H1 (cell line): ENCODE data around the gene CTAG1A. TPM values are rescaled to one million over a fixed set of nuclear protein-coding genes. Genes with fewer than 3 reads are reported as not detected.

ENCODE experiments used
- CTCF ChIA-PET: fragments of 300-600 bp; sonication (Branson Sonifier 250); formaldehyde crosslinking; loops from one replicate; lab custom pipeline; 2021; ENCODE audit not compliant: partially characterized antibody; lab: Charles Lee
- POLR2A ChIA-PET: fragments of 300-600 bp; sonication (Branson Sonifier 250); formaldehyde crosslinking; loops from one replicate; lab custom pipeline; 2021; ENCODE audit warnings: inconsistent platforms; ENCODE audit not compliant: partially characterized antibody; lab: Charles Lee
- DNase-seq, 2 experiments: peaks; one replicate each; pipeline versions ENCODE4 v3.0.0 to v3.0.0-alpha.2; 2010 to 2022; ENCODE audit warnings: low spot score in 2 of 2, low read depth in 1 of 2, mixed read lengths in 1 of 2
- FAIRE-seq: peaks from 2 replicates; lab custom pipeline; 2011; peaks lifted over from hg19 to GRCh38; lab: Jason Lieb, UNC
- H2AFZ ChIP-seq: 2 replicates; pipeline ENCODE4 v1.8.1; 2012; ENCODE audit warnings: low read length, inconsistent platforms
- H2AK5ac ChIP-seq: 2 replicates; pipeline ENCODE4 v1.6.1; 2013; ENCODE audit warnings: low read depth, low read length
- H2BK120ac ChIP-seq: replicated peaks from 2 replicates; pipeline ENCODE3; 2013; ENCODE audit warnings: low read depth, low read length, inconsistent platforms
- H2BK12ac ChIP-seq: 2 replicates; pipeline ENCODE4 v1.6.1; 2013; ENCODE audit warnings: low read depth, low read length
- H2BK15ac ChIP-seq: 2 replicates; pipeline ENCODE4 v1.6.1; 2013; ENCODE audit warnings: low read length
- H2BK20ac ChIP-seq: 2 replicates; pipeline ENCODE4 v1.6.1; 2013; ENCODE audit warnings: low read length
- H2BK5ac ChIP-seq: 2 replicates; pipeline ENCODE4 v1.6.1; 2013; ENCODE audit warnings: low read depth, low read length
- H3K14ac ChIP-seq: 2 replicates; pipeline ENCODE4 v1.6.1; 2013; ENCODE audit warnings: inconsistent platforms; ENCODE audit not compliant: insufficient read length
- H3K18ac ChIP-seq: 2 replicates; pipeline ENCODE4 v1.6.1; 2013; ENCODE audit warnings: low read length; ENCODE audit errors: extremely low read depth
- H3K23ac ChIP-seq: 2 replicates; pipeline ENCODE4 v1.6.1; 2013; ENCODE audit warnings: inconsistent platforms; ENCODE audit not compliant: insufficient read length
- H3K23me2 ChIP-seq: 2 replicates; pipeline ENCODE4 v1.6.1; 2013; ENCODE audit warnings: low read depth, low read length
- H3K27ac ChIP-seq: 2 replicates; pipeline ENCODE4 v1.6.1; 2011; ENCODE audit warnings: low read depth, low read length, inconsistent platforms
- H3K27me3 ChIP-seq, 4 experiments: replicated peaks in 1 of 4; 1 replicate in 1 of 4; 2 replicates in 3 of 4; pipeline versions ENCODE4 v1.6.1 to v1.8.1; 2011 to 2013; ENCODE audit warnings: low read length in 3 of 4, mild to moderate bottlenecking in 3 of 4, inconsistent platforms in 2 of 4, mixed read lengths in 2 of 4, moderate library complexity in 1 of 4; ENCODE audit not compliant: control insufficient read depth in 3 of 4, insufficient read depth in 3 of 4; ENCODE audit errors: extremely low read depth in 1 of 4
- H3K36me3 ChIP-seq, 4 experiments: 2 replicates each; pipeline versions ENCODE4 v1.6.1 to v1.8.1; 2011 to 2013; ENCODE audit warnings: mild to moderate bottlenecking in 4 of 4, low read length in 3 of 4, moderate library complexity in 2 of 4, control low read depth in 1 of 4, inconsistent platforms in 1 of 4; ENCODE audit not compliant: insufficient read depth in 4 of 4, control insufficient read depth in 2 of 4
- H3K4ac ChIP-seq: replicated peaks from 2 replicates; pipeline ENCODE3; 2013; ENCODE audit warnings: low read length, low read depth, mixed read lengths, inconsistent platforms; ENCODE audit not compliant: insufficient read length
- H3K4me1 ChIP-seq, 4 experiments: replicated peaks in 1 of 4; 1 replicate in 1 of 4; 2 replicates in 3 of 4; pipeline versions ENCODE4 v1.6.1 to v1.8.1; 2011 to 2013; ENCODE audit warnings: low read length in 3 of 4, inconsistent platforms in 2 of 4, mixed read lengths in 1 of 4; ENCODE audit not compliant: insufficient read depth in 4 of 4, control insufficient read depth in 3 of 4
- H3K4me2 ChIP-seq, 2 experiments: 2 replicates each; pipeline versions ENCODE4 v1.6.1 to v1.8.1; 2011 to 2013; ENCODE audit warnings: low read depth in 2 of 2, low read length in 2 of 2, control low read depth in 1 of 2, inconsistent platforms in 1 of 2, mild to moderate bottlenecking in 1 of 2; ENCODE audit not compliant: insufficient read depth in 1 of 2
- H3K4me3 ChIP-seq, 4 experiments: fragments of 200-600, 300-600 bp in 1 of 4; sonication (generic), shearing (Covaris generic), sonication (Bioruptor Twin) in 1 of 4; 2 replicates each; pipeline versions ENCODE4 v1.5.1 to v1.8.1; 2011 to 2016; ENCODE audit warnings: low read length in 4 of 4, low read depth in 3 of 4, control low read depth in 2 of 4, inconsistent platforms in 2 of 4, mild to moderate bottlenecking in 2 of 4, mixed read lengths in 1 of 4, moderate library complexity in 1 of 4; ENCODE audit not compliant: insufficient read depth in 2 of 4; ENCODE audit errors: extremely low read depth in 1 of 4
- H3K56ac ChIP-seq: replicated peaks from 2 replicates; pipeline ENCODE3; 2013; ENCODE audit warnings: low read depth, mild to moderate bottlenecking, mixed read lengths, low read length, inconsistent platforms; ENCODE audit not compliant: insufficient read length
- H3K79me1 ChIP-seq: 2 replicates; pipeline ENCODE4 v1.6.1; 2013; ENCODE audit warnings: low read depth, low read length, control low read depth
- H3K79me2 ChIP-seq, 2 experiments: 2 replicates each; pipeline versions ENCODE4 v1.6.1 to v1.8.1; 2012 to 2013; ENCODE audit warnings: low read length in 2 of 2, mild to moderate bottlenecking in 2 of 2, inconsistent platforms in 1 of 2; ENCODE audit not compliant: insufficient read depth in 2 of 2, control insufficient read depth in 1 of 2
- H3K9ac ChIP-seq, 4 experiments: replicated peaks in 1 of 4; 1 replicate in 1 of 4; 2 replicates in 3 of 4; pipeline versions ENCODE4 v1.6.1 to v1.8.1; 2011 to 2013; ENCODE audit warnings: low read depth in 3 of 4, low read length in 3 of 4, control low read depth in 2 of 4, mild to moderate bottlenecking in 2 of 4, moderate library complexity in 2 of 4, inconsistent platforms in 1 of 4; ENCODE audit errors: extremely low read depth in 1 of 4
- H3K9me3 ChIP-seq, 2 experiments: 2 replicates each; pipeline versions ENCODE4 v1.6.1 to v1.8.1; 2012 to 2013; ENCODE audit warnings: mild to moderate bottlenecking in 2 of 2, moderate library complexity in 2 of 2, control low read depth in 1 of 2, inconsistent platforms in 1 of 2, low read depth in 1 of 2, low read length in 1 of 2, mixed read lengths in 1 of 2; ENCODE audit not compliant: insufficient read depth in 2 of 2
- H4K20me1 ChIP-seq, 2 experiments: replicated peaks in 1 of 2; 2 replicates each; pipeline versions ENCODE3 to v1.8.1; 2011 to 2013; ENCODE audit warnings: inconsistent platforms in 2 of 2, low read length in 2 of 2, mild to moderate bottlenecking in 1 of 2; ENCODE audit not compliant: insufficient read depth in 2 of 2, control insufficient read depth in 1 of 2
- H4K5ac ChIP-seq: 2 replicates; pipeline ENCODE4 v1.6.1; 2013; ENCODE audit warnings: low read length, low read depth, mixed read lengths, inconsistent platforms; ENCODE audit not compliant: insufficient read length
- H4K8ac ChIP-seq: 2 replicates; pipeline ENCODE4 v1.8.0; 2013; ENCODE audit warnings: mild to moderate bottlenecking, moderate library complexity, low read length, inconsistent platforms; ENCODE audit not compliant: insufficient read depth; ENCODE audit errors: extremely low read depth
- H4K91ac ChIP-seq: replicated peaks from 2 replicates; pipeline ENCODE3; 2013; ENCODE audit warnings: low read length, mixed read lengths, inconsistent platforms; ENCODE audit not compliant: insufficient read length
- BACH1 ChIP-seq: IDR thresholded peaks from 2 replicates; pipeline ENCODE4 v1.6.1; 2012; ENCODE audit warnings: low read length, improper control_type of control experiment
- CHD2 ChIP-seq: IDR thresholded peaks from 2 replicates; pipeline ENCODE4 v1.6.1; 2012; ENCODE audit warnings: low read length, improper control_type of control experiment
- EGR1 ChIP-seq: IDR thresholded peaks from 2 replicates; pipeline ENCODE4 v1.6.1; 2011; ENCODE audit warnings: low read depth, low read length, borderline replicate concordance
- KDM1A ChIP-seq: fragments of 200-600, 300-600 bp; sonication (generic); IDR thresholded peaks from 2 replicates; pipeline ENCODE4 v1.7.1; 2016; ENCODE audit warnings: mild to moderate bottlenecking, low read length, borderline replicate concordance
- KDM4A ChIP-seq: IDR thresholded peaks from one replicate; pipeline ENCODE4 v1.7.1; 2012; ENCODE audit warnings: low read depth, mild to moderate bottlenecking, moderate library complexity, low read length, inconsistent platforms; ENCODE audit not compliant: severe bottlenecking
- POLR2AphosphoS5 ChIP-seq: IDR thresholded peaks from 2 replicates; pipeline ENCODE4 v1.6.1; 2011; ENCODE audit warnings: low read depth, low read length
- TAF1 ChIP-seq: IDR thresholded peaks from 2 replicates; pipeline ENCODE4 v1.6.1; 2011; ENCODE audit warnings: mild to moderate bottlenecking, low read depth, low read length
- TBP ChIP-seq: IDR thresholded peaks from 2 replicates; pipeline ENCODE4 v1.6.1; 2011; ENCODE audit warnings: low read depth, low read length, improper control_type of control experiment
- YY1 ChIP-seq: IDR thresholded peaks from 2 replicates; pipeline ENCODE4 v1.6.1; 2011; ENCODE audit warnings: low read depth, mild to moderate bottlenecking, low read length
- WGBS, 2 experiments: shearing (Covaris generic) in 1 of 2; methylation state at CpG; one replicate each; pipeline versions ENCODE4 v1.1.6 to v1.1.7; 2013 to 2015; ENCODE audit warnings: low lambda C conversion rate in 2 of 2, mixed read lengths in 2 of 2, inconsistent platforms in 1 of 2, low coverage in 1 of 2, missing lambda C conversion rate in 1 of 2; ENCODE audit not compliant: insufficient replicate concordance in 2 of 2, insufficient coverage in 1 of 2, insufficient read length in 1 of 2; ENCODE audit errors: extremely low coverage in 1 of 2, missing lambda C conversion rate in 1 of 2; 5-methylcytosine and 5-hydroxymethylcytosine counted together
- polyA plus RNA-seq, 7 experiments: library from polyadenylated mRNA; depleted of rRNA in 3 of 7; stranded (reverse) in 5 of 7; unstranded in 2 of 7; fragments of >200 nt in 5 of 7; fragments of 200-250 nt in 2 of 7; gene quantifications; 1 replicate in 5 of 7; 2 replicates in 1 of 7; 4 replicates in 1 of 7; pipeline versions ENCODE4 v1.2.1 to v1.2.3, GENCODE V29; 2011 to 2013; ENCODE audit warnings: missing spikeins in 2 of 7, mixed read lengths in 2 of 7
- total RNA-seq: library from RNA; stranded (reverse); fragmentation: NEBNext Ultra II Directional; extraction: Animal tissue kit (Norgen Biotek cat#: 25700); gene quantifications from 2 replicates; pipeline ENCODE4 v1.2.1, GENCODE V29; 2021
- TF ChIP-seq, protein P1 (sequence below): IDR thresholded peaks from 2 replicates; pipeline ENCODE4 v1.6.1; 2011; ENCODE audit warnings: low read depth, mild to moderate bottlenecking, low read length; ENCODE audit not compliant: insufficient read depth

CTAG1A gene
- total and polyA plus RNA-seq, 2 of the 8 experiments (the other 6 are each of a cell fraction or from before 2014, with no cell fraction given), result not detected

DNA sequence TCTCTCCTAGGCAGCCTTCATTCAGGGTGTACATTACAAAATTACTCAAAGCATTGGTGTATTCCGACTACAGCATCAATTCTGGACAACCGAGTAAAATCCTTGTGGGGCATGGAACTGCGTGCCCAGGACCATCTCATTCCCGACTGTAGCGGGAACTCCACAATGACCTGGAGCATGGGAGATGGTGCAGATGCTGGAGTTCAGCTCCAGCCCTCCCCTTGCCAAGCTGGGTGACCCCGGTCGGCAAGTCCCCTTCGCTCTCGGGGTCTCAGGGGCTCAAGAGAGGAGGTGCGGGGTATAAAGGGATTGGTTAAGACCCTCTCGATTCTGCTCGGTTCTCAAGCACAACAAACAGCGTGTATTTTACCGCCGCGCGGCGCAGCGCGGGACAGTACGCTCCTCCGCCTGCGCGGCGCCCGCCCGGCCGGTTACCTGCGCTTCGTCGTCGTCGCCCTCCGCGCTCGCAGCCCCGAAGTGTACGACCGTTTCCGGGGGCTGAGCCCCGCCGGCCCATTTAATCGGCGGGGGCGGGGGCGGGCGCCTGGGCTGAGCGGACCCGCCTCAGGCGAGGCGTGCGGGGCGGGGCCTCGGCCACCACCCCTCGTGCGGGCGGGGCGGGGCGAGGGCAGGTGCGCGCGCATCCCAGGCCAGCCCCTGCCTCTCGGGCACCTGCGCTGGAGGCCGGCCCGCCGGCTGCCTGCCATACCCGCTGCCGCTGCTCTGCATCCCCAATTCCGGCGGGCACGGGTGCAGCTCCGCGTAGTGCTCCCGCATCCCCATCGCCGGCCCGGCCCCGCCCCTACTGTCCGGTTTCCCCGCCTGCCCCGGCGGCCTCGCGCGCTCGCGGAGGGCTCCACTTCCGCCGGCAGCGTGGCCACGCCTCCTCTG, 38.3 kb upstream of the CTAG1A start, which contains the start of gene G6PD:
Gene G6PD (minus strand): TSS at position 493 of the 891 bp plus-strand sequence. CDS start 691 bp downstream, outside the sequence.
- H3K79me2 ChIP-seq, result peaks cover 0 to 21% of the 10 kb centered on the region in 2 experiments; a peak in 2 of 4 replicates
- H3K4me1 ChIP-seq, result peaks cover 0 to 6% (median 1%) of the 10 kb centered on the region in 4 experiments; a peak in 4 of 7 replicates
- TF ChIP-seq TBP (peak; percentile 38; the same call in 1 of the 2 replicates), BACH1 (peak; percentile 12; the same call in 1 of the 2 replicates), KDM1A (no peak), CHD2 (no peak; the same call in 1 of the 2 replicates), TAF1 (peak; percentile 48), POLR2AphosphoS5 (peak; percentile 58; the same call in 1 of the 2 replicates), YY1 (peak; percentile 5; the same call in 1 of the 2 replicates), KDM4A (no peak), EGR1 (0 out of 2 replicates have a peak, but pooled peaks have one; percentile 29)
- TF ChIP-seq, protein P1, sequence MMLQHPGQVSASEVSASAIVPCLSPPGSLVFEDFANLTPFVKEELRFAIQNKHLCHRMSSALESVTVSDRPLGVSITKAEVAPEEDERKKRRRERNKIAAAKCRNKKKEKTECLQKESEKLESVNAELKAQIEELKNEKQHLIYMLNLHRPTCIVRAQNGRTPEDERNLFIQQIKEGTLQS, result no peak

More for the DNA sequence above, 38.3 kb upstream of the CTAG1A start, which contains the start of gene G6PD:
- FAIRE-seq (no peak), DNase-seq (peak in 1 of 2 experiments; percentile 86)
- Histone ChIP-seq H2BK5ac (peak within 1 kb of the TSS; percentile 60; the same call in 1 of the 2 replicates), H2AFZ (no peak within 1 kb of the TSS; the same call in none of the 2 replicates), H3K4ac (no peak within 1 kb of the TSS), H3K36me3 (peaks cover 0 to 10% (median 6%) of the 10 kb centered on the region in 4 experiments; a peak in 5 of 8 replicates), H4K5ac (peak within 1 kb of the TSS; percentile 91), H3K23me2 (peaks cover 5% of the 10 kb centered on the region; the same call in 1 of the 2 replicates), H3K18ac (peak within 1 kb of the TSS; percentile 32), H3K9ac (peak within 1 kb of the TSS; percentile 51 to 83 (median 72)), H2AK5ac (no peak within 1 kb of the TSS), H2BK15ac (no peak within 1 kb of the TSS), H2BK120ac (no peak within 1 kb of the TSS), H3K9me3 (no peaks in the 10 kb centered on the region), H3K23ac (no peak within 1 kb of the TSS), H3K79me1 (0 out of 2 replicates have a peak, but pooled peaks cover 3% of the 10 kb centered on the region), H4K91ac (no peak within 1 kb of the TSS), H3K27me3 (no peaks in the 10 kb centered on the region), H3K56ac (peak within 1 kb of the TSS; percentile 73), H3K4me2 (peak within 1 kb of the TSS; percentile 85 to 96), H2BK20ac (no peak within 1 kb of the TSS), H4K8ac (peak within 1 kb of the TSS; percentile 71; the same call in 1 of the 2 replicates), H2BK12ac (no peak within 1 kb of the TSS), H3K4me3 (peak within 1 kb of the TSS; percentile 75 to 99 (median 88)), H4K20me1 (peaks cover 0 to 9% of the 10 kb centered on the region in 2 experiments), H3K27ac (peak within 1 kb of the TSS; percentile 73; the same call in 1 of the 2 replicates), H3K14ac (no peak within 1 kb of the TSS)
- 6% methylated on average over 10 of the region's 92 CpGs; no CpG with 5 or more reads in 1 of the 2 experiments for WGBS, 2 experiments
- ChIA-PET CTCF (interaction anchor here (0.5 to 0.6 kb wide), 2 partner anchors 22 to 68 kb away, joined by 3 to 4 read pairs; no protein-coding TSS in a partner anchor), POLR2A (interaction anchor here (0.6 to 1.8 kb wide), 4 partner anchors 8 to 56 kb away, joined by 3 to 6 read pairs (median 4); partner anchors contain the start of genes FAM3A and SLC10A3)
